Fibroblast of lung (primary cell): ENCODE results near the gene GDF2. TPM values are rescaled to one million over a fixed set of nuclear protein-coding genes. Genes with fewer than 3 reads are reported as not detected.

Experiments used
- DNase-seq, 2 donors: peaks; one replicate each; pipeline versions ENCODE4 v3.0.0 to v3.0.0-alpha.2; 2010; ENCODE audit warnings: low read depth in 2 of 2
- H2AFZ ChIP-seq: 2 replicates; pipeline ENCODE4 v1.5.1; 2012; ENCODE audit warnings: low read length, control low read depth, inconsistent platforms
- H3K27ac ChIP-seq: 2 replicates; pipeline ENCODE4 v1.5.1; 2011; ENCODE audit warnings: low read length, control low read depth; ENCODE audit not compliant: insufficient read depth
- H3K27me3 ChIP-seq: 2 replicates; pipeline ENCODE4 v1.5.1; 2011; ENCODE audit warnings: mild to moderate bottlenecking, low read length; ENCODE audit not compliant: control insufficient read depth, insufficient read depth
- H3K36me3 ChIP-seq: 2 replicates; pipeline ENCODE4 v1.5.1; 2011; ENCODE audit warnings: low read length; ENCODE audit not compliant: control insufficient read depth, insufficient read depth
- H3K4me1 ChIP-seq: 2 replicates; pipeline ENCODE4 v1.5.1; 2011; ENCODE audit warnings: low read length; ENCODE audit not compliant: control insufficient read depth, insufficient read depth; ENCODE audit errors: extremely low read depth
- H3K4me2 ChIP-seq: 2 replicates; pipeline ENCODE4 v1.5.1; 2011; ENCODE audit warnings: low read length, control low read depth; ENCODE audit not compliant: insufficient read depth; ENCODE audit errors: extremely low read depth
- H3K4me3 ChIP-seq, 4 experiments: fragments of 200-600 bp in 1 of 4; sonication (generic) in 1 of 4; replicated peaks in 1 of 4; 2 replicates each; pipeline ENCODE4 v1.5.1; 2011 to 2016; ENCODE audit warnings: low read length in 4 of 4, low read depth in 3 of 4, mild to moderate bottlenecking in 3 of 4, control low read depth in 2 of 4, inconsistent platforms in 1 of 4, mixed read lengths in 1 of 4; ENCODE audit not compliant: insufficient read depth in 1 of 4; ENCODE audit errors: control extremely low read depth in 1 of 4
- H3K79me2 ChIP-seq: 2 replicates; pipeline ENCODE4 v1.5.1; 2012; ENCODE audit warnings: mild to moderate bottlenecking, low read length, inconsistent platforms; ENCODE audit not compliant: control insufficient read depth, insufficient read depth
- H3K9ac ChIP-seq: 2 replicates; pipeline ENCODE4 v1.5.1; 2011; ENCODE audit warnings: mild to moderate bottlenecking, low read length, control low read depth; ENCODE audit not compliant: insufficient read depth
- H3K9me3 ChIP-seq: 2 replicates; pipeline ENCODE4 v1.5.1; 2012; ENCODE audit warnings: low read depth, low read length; ENCODE audit not compliant: control insufficient read depth, insufficient read depth
- H4K20me1 ChIP-seq: 2 replicates; pipeline ENCODE4 v1.5.1; 2011; ENCODE audit warnings: low read length; ENCODE audit not compliant: control insufficient read depth, insufficient read depth; ENCODE audit errors: extremely low read depth
- EZH2 ChIP-seq: IDR thresholded peaks from 2 replicates; pipeline ENCODE4 v1.5.1; 2012; ENCODE audit warnings: low read length, control low read depth, mild to moderate bottlenecking; ENCODE audit errors: missing control alignments
- polyA plus RNA-seq, 2 donors: library from polyadenylated mRNA; depleted of rRNA in 1 of 2; stranded (reverse) in 1 of 2; unstranded in 1 of 2; fragments of >200 nt; gene quantifications; 2 replicates each; pipeline ENCODE4 v1.2.1, GENCODE V29; 2011 to 2012; ENCODE audit warnings: missing spikeins in 1 of 2
- total RNA-seq: library from RNA; depleted of rRNA; stranded (reverse); fragments of >200 nt; gene quantifications from 2 replicates; pipeline ENCODE4 v1.2.1, GENCODE V29; 2014
- TF ChIP-seq, protein P1 (sequence below), 2 donors: IDR thresholded peaks in 1 of 2; conservative IDR thresholded peaks in 1 of 2; 1 replicate in 1 of 2; 2 replicates in 1 of 2; pipeline ENCODE4 v1.5.1; 2011 to 2012; ENCODE audit warnings: low read length in 2 of 2, control low read depth in 1 of 2, inconsistent platforms in 1 of 2, low read depth in 1 of 2, mild to moderate bottlenecking in 1 of 2

GDF2 gene
- total and polyA plus RNA-seq, 2 donors (not counting 1 experiment from before 2014, with no cell fraction given), result not detected

DNA sequence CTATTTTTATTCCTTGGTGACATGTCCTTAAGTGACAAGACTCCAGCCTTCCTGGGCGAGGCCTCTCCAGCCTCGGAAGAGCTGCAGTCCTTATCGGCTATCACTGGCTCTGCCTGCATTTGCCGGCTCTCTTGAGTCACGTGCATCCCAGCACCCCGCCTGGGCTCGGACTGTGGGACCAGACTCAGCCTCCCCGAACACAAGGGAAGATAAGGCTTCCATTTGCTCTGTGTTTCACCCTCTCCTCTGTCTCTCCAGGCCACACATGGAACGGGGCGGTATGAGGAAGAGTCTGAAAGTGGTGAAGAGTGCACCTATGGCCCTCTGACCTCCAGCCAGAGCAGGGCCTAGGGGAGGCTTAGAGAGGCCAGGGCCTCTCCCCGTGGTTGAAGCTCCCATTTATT lies 4.7 kb downstream of the GDF2 start:
- Histone ChIP-seq H3K9me3 (no peaks in the 10 kb centered on the region), H4K20me1 (no peaks in the 10 kb centered on the region), H3K4me3 (no peak overlapping the region), H3K27me3 (no peaks in the 10 kb centered on the region), H3K4me2 (no peak overlapping the region), H3K27ac (no peak overlapping the region), H3K4me1 (no peaks in the 10 kb centered on the region), H2AFZ (no peak overlapping the region), H3K36me3 (no peaks in the 10 kb centered on the region), H3K79me2 (no peaks in the 10 kb centered on the region), H3K9ac (no peak overlapping the region)
- no peak for TF ChIP-seq EZH2
- TF ChIP-seq, protein P1, sequence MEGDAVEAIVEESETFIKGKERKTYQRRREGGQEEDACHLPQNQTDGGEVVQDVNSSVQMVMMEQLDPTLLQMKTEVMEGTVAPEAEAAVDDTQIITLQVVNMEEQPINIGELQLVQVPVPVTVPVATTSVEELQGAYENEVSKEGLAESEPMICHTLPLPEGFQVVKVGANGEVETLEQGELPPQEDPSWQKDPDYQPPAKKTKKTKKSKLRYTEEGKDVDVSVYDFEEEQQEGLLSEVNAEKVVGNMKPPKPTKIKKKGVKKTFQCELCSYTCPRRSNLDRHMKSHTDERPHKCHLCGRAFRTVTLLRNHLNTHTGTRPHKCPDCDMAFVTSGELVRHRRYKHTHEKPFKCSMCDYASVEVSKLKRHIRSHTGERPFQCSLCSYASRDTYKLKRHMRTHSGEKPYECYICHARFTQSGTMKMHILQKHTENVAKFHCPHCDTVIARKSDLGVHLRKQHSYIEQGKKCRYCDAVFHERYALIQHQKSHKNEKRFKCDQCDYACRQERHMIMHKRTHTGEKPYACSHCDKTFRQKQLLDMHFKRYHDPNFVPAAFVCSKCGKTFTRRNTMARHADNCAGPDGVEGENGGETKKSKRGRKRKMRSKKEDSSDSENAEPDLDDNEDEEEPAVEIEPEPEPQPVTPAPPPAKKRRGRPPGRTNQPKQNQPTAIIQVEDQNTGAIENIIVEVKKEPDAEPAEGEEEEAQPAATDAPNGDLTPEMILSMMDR (conservative IDR thresholded peaks at IDR 0.05 in 1 of 2, IDR thresholded peaks at IDR 0.05 in 1 of 2; ENCODE audit: low read depth in 1 of 2, low read length in 2 of 2), result no peak
- DNase-seq, result no peak

DNA sequence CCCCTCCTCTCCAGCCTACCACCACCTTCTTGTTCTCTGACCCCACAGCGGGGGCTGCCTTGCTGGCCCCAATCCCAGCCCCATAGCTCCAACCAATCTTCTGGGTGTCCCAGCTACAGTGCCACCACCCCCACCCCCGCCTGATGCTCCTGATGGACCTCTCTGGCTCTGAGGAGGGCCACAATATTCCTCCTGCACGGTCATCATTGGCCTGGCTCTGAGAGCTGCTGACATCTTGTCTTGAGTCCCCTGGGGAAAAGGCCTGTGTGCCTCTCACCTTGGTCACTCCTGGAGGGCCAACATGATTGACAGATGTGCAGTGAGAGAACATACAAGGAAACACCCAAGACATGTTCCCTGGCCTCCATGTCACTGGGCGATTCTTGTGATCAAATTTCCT lies 7.6 kb downstream of the GDF2 start:
- DNase-seq, result no peak
- no peak overlapping the region for H3K9ac ChIP-seq

DNA sequence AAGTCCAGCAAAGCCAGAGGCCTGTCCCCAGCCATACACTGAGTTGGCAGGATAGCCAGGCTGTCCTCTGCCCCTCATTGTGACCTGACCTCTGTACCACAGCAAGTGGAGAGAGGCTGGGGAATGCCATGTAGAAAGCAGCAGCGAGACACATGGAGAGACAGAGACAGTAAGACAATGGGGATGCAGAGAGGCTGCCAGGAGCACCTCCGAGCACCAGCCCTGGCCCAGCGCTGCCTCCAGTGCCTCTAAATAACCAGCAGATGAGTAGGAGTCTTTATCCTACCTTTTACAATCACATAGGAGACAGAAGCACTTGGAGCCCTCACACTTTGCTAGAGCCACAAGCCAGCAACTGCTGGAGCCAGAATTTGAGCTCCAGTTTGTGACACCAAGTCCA lies 8.1 kb downstream of the GDF2 start:
- no peak overlapping the region for H3K9ac ChIP-seq
- no peak for TF ChIP-seq EZH2
- TF ChIP-seq, protein P1 (conservative IDR thresholded peaks at IDR 0.05 in 1 of 2, IDR thresholded peaks at IDR 0.05 in 1 of 2; ENCODE audit: low read depth in 1 of 2, low read length in 2 of 2), result no peak
- no peaks in the 10 kb centered on the region for H3K4me1 ChIP-seq
- H3K4me2 ChIP-seq, result no peak overlapping the region
- no peak overlapping the region for H3K4me3 ChIP-seq
- no peaks in the 10 kb centered on the region for H3K79me2 ChIP-seq
- no peaks in the 10 kb centered on the region for H3K36me3 ChIP-seq
- DNase-seq, result no peak
- no peaks in the 10 kb centered on the region for H4K20me1 ChIP-seq
- H3K27me3 ChIP-seq, result peaks cover 3% of the 10 kb centered on the region
- H3K27ac ChIP-seq, result no peak overlapping the region
- H2AFZ ChIP-seq, result no peak overlapping the region
- H3K9me3 ChIP-seq, result no peaks in the 10 kb centered on the region

More for the DNA sequence above, 7.6 kb downstream of the GDF2 start:
- no peak overlapping the region for H3K4me3 ChIP-seq
- H3K79me2 ChIP-seq, result no peaks in the 10 kb centered on the region
- TF ChIP-seq EZH2, result no peak
- TF ChIP-seq, protein P1 (conservative IDR thresholded peaks at IDR 0.05 in 1 of 2, IDR thresholded peaks at IDR 0.05 in 1 of 2; ENCODE audit: low read depth in 1 of 2, low read length in 2 of 2), result no peak
- H3K27me3 ChIP-seq, result peaks cover 3% of the 10 kb centered on the region
- no peaks in the 10 kb centered on the region for H4K20me1 ChIP-seq
- H3K4me2 ChIP-seq, result no peak overlapping the region
- no peak overlapping the region for H2AFZ ChIP-seq
- H3K4me1 ChIP-seq, result no peaks in the 10 kb centered on the region
- H3K27ac ChIP-seq, result no peak overlapping the region
- H3K9me3 ChIP-seq, result no peaks in the 10 kb centered on the region
- H3K36me3 ChIP-seq, result no peaks in the 10 kb centered on the region
